Fibroblast of lung (primary cell): ENCODE data around the gene GZMM. TPM values are rescaled to one million over a fixed set of nuclear protein-coding genes. Genes with fewer than 3 reads are reported as not detected.

Experiments
- DNase-seq, 2 donors: peaks; one replicate each; pipeline versions ENCODE4 v3.0.0 to v3.0.0-alpha.2; 2010; ENCODE audit warnings: low read depth in 2 of 2
- H2AFZ ChIP-seq: 2 replicates; pipeline ENCODE4 v1.5.1; 2012; ENCODE audit warnings: low read length, control low read depth, inconsistent platforms
- H3K27ac ChIP-seq: 2 replicates; pipeline ENCODE4 v1.5.1; 2011; ENCODE audit warnings: low read length, control low read depth; ENCODE audit not compliant: insufficient read depth
- H3K27me3 ChIP-seq: 2 replicates; pipeline ENCODE4 v1.5.1; 2011; ENCODE audit warnings: mild to moderate bottlenecking, low read length; ENCODE audit not compliant: control insufficient read depth, insufficient read depth
- H3K36me3 ChIP-seq: 2 replicates; pipeline ENCODE4 v1.5.1; 2011; ENCODE audit warnings: low read length; ENCODE audit not compliant: control insufficient read depth, insufficient read depth
- H3K4me1 ChIP-seq: 2 replicates; pipeline ENCODE4 v1.5.1; 2011; ENCODE audit warnings: low read length; ENCODE audit not compliant: control insufficient read depth, insufficient read depth; ENCODE audit errors: extremely low read depth
- H3K4me2 ChIP-seq: 2 replicates; pipeline ENCODE4 v1.5.1; 2011; ENCODE audit warnings: low read length, control low read depth; ENCODE audit not compliant: insufficient read depth; ENCODE audit errors: extremely low read depth
- H3K4me3 ChIP-seq, 4 experiments: fragments of 200-600 bp in 1 of 4; sonication (generic) in 1 of 4; replicated peaks in 1 of 4; 2 replicates each; pipeline ENCODE4 v1.5.1; 2011 to 2016; ENCODE audit warnings: low read length in 4 of 4, low read depth in 3 of 4, mild to moderate bottlenecking in 3 of 4, control low read depth in 2 of 4, inconsistent platforms in 1 of 4, mixed read lengths in 1 of 4; ENCODE audit not compliant: insufficient read depth in 1 of 4; ENCODE audit errors: control extremely low read depth in 1 of 4
- H3K79me2 ChIP-seq: 2 replicates; pipeline ENCODE4 v1.5.1; 2012; ENCODE audit warnings: mild to moderate bottlenecking, low read length, inconsistent platforms; ENCODE audit not compliant: control insufficient read depth, insufficient read depth
- H3K9ac ChIP-seq: 2 replicates; pipeline ENCODE4 v1.5.1; 2011; ENCODE audit warnings: mild to moderate bottlenecking, low read length, control low read depth; ENCODE audit not compliant: insufficient read depth
- H3K9me3 ChIP-seq: 2 replicates; pipeline ENCODE4 v1.5.1; 2012; ENCODE audit warnings: low read depth, low read length; ENCODE audit not compliant: control insufficient read depth, insufficient read depth
- H4K20me1 ChIP-seq: 2 replicates; pipeline ENCODE4 v1.5.1; 2011; ENCODE audit warnings: low read length; ENCODE audit not compliant: control insufficient read depth, insufficient read depth; ENCODE audit errors: extremely low read depth
- EZH2 ChIP-seq: IDR thresholded peaks from 2 replicates; pipeline ENCODE4 v1.5.1; 2012; ENCODE audit warnings: low read length, control low read depth, mild to moderate bottlenecking; ENCODE audit errors: missing control alignments
- polyA plus RNA-seq, 2 donors: library from polyadenylated mRNA; depleted of rRNA in 1 of 2; stranded (reverse) in 1 of 2; unstranded in 1 of 2; fragments of >200 nt; gene quantifications; 2 replicates each; pipeline ENCODE4 v1.2.1, GENCODE V29; 2011 to 2012; ENCODE audit warnings: missing spikeins in 1 of 2
- total RNA-seq: library from RNA; depleted of rRNA; stranded (reverse); fragments of >200 nt; gene quantifications from 2 replicates; pipeline ENCODE4 v1.2.1, GENCODE V29; 2014
- TF ChIP-seq, protein P1 (sequence below), 2 donors: IDR thresholded peaks in 1 of 2; conservative IDR thresholded peaks in 1 of 2; 1 replicate in 1 of 2; 2 replicates in 1 of 2; pipeline ENCODE4 v1.5.1; 2011 to 2012; ENCODE audit warnings: low read length in 2 of 2, control low read depth in 1 of 2, inconsistent platforms in 1 of 2, low read depth in 1 of 2, mild to moderate bottlenecking in 1 of 2

GZMM gene
- total and polyA plus RNA-seq, 2 donors (not counting 1 experiment from before 2014, with no cell fraction given) = 0.17 to 0.35 TPM

DNA sequence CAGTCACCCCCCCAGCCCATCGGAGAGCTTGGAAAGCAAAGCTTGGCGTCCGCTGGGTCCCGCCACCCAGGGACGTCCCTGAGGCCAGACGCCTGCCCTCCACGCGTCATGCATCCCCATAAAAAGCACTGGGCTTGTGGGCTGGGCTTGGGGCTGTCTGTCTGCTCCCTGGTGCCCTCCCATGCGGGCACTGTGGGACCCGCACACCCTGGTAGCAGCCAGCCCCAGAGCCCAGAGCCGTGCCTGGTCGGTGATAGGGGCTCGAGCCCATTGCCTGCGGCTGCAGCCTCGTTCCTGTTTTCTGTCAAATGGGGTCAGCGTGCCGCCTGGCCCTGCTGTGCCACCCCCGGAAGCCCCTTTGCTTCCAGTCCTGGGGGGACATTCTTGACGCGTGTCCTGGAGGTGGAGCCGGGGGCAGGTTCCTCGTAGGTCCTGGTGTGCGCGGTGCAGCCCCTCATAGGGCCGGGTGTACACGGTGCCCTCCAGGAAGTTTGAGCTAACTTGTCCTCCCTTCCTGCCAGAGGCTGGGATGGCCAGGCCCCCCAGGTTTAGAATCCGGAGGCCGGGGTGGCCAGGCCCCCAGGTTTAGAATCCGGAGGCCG, 4.3 kb upstream of the GZMM start:
- no peak overlapping the region for H3K4me3 ChIP-seq
- TF ChIP-seq, protein P1, sequence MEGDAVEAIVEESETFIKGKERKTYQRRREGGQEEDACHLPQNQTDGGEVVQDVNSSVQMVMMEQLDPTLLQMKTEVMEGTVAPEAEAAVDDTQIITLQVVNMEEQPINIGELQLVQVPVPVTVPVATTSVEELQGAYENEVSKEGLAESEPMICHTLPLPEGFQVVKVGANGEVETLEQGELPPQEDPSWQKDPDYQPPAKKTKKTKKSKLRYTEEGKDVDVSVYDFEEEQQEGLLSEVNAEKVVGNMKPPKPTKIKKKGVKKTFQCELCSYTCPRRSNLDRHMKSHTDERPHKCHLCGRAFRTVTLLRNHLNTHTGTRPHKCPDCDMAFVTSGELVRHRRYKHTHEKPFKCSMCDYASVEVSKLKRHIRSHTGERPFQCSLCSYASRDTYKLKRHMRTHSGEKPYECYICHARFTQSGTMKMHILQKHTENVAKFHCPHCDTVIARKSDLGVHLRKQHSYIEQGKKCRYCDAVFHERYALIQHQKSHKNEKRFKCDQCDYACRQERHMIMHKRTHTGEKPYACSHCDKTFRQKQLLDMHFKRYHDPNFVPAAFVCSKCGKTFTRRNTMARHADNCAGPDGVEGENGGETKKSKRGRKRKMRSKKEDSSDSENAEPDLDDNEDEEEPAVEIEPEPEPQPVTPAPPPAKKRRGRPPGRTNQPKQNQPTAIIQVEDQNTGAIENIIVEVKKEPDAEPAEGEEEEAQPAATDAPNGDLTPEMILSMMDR (conservative IDR thresholded peaks at IDR 0.05 in 1 of 2, IDR thresholded peaks at IDR 0.05 in 1 of 2; ENCODE audit: low read depth in 1 of 2, low read length in 2 of 2) = no peak
- TF ChIP-seq EZH2 = no peak
- H4K20me1 ChIP-seq = no peaks in the 10 kb centered on the region

DNA sequence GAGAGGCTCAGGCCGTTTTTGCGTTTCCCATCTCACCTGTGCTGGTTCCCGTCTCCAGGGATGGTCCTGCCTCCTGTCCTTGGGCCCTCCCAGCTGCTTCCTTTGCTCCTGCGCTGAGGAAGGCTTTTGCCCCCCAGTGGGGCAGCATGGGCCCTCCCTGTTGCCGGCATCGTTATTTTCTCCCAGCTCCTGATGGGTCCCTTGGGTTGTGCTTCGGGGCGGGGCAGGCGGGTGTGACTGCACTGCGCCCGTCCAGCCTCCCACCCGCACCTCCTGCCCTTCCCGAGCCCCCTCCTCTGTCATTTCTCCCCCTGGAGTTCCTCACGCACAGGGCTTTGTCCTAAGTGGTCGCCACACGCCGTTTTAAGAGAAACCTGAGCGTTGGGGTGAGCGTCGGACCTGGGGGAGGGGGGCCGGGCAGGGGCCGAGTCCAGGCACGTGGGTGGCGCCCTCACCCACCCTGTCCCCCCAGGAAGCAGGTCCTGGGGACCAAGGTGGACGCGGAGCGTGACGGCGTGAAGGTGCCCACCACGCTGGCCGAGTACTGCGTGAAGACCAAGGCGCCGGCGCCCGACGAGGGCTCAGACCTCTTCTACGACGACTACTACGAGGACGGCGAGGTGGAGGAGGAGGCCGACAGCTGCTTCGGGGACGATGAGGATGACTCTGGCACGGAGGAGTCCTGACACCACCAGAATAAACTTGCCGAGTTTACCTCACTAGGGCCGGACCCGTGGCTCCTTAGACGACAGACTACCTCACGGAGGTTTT, 2.8 kb upstream of the GZMM start:
- no peak for DNase-seq
- peaks cover 21% of the 10 kb centered on the region for H3K36me3 ChIP-seq

More for the DNA sequence above, 4.3 kb upstream of the GZMM start:
- Histone ChIP-seq H3K79me2 (peaks cover 16% of the 10 kb centered on the region), H3K4me2 (no peak overlapping the region), H3K9ac (no peak overlapping the region), H3K27me3 (no peaks in the 10 kb centered on the region), H2AFZ (no peak overlapping the region), H3K4me1 (no peaks in the 10 kb centered on the region), H3K9me3 (no peaks in the 10 kb centered on the region), H3K36me3 (peaks cover 25% of the 10 kb centered on the region), H3K27ac (no peak overlapping the region)
- DNase-seq = no peak

DNA sequence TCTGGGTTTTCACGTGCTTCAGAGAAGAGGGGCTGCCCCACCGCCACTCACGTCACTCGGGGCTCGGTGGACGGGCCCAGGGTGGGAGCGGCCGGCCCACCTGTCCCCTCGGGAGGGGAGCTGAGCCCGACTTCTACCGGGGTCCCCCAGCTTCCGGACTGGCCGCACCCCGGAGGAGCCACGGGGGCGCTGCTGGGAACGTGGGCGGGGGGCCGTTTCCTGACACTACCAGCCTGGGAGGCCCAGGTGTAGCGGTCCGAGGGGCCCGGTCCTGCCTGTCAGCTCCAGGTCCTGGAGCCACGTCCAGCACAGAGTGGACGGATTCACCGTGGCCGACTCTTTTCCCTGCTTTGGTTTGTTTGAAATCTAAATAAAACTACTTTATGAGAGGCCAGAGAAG, 2.2 kb upstream of the GZMM start:
- Histone ChIP-seq H3K4me2 (no peak overlapping the region), H3K4me1 (no peaks in the 10 kb centered on the region), H3K4me3 (no peak overlapping the region), H3K27me3 (no peaks in the 10 kb centered on the region), H3K27ac (no peak overlapping the region), H3K9me3 (no peaks in the 10 kb centered on the region), H4K20me1 (no peaks in the 10 kb centered on the region), H3K36me3 (peaks cover 17% of the 10 kb centered on the region), H3K9ac (no peak overlapping the region), H2AFZ (no peak overlapping the region), H3K79me2 (no peaks in the 10 kb centered on the region)
- TF ChIP-seq, protein P1 (conservative IDR thresholded peaks at IDR 0.05 in 1 of 2, IDR thresholded peaks at IDR 0.05 in 1 of 2; ENCODE audit: low read depth in 1 of 2, low read length in 2 of 2) = no peak
- no peak for TF ChIP-seq EZH2
- no peak for DNase-seq

More for the DNA sequence above, 2.8 kb upstream of the GZMM start:
- Histone ChIP-seq H3K27ac (no peak overlapping the region), H3K27me3 (no peaks in the 10 kb centered on the region), H3K4me1 (no peaks in the 10 kb centered on the region), H4K20me1 (no peaks in the 10 kb centered on the region), H3K9me3 (no peaks in the 10 kb centered on the region), H3K9ac (no peak overlapping the region), H3K4me3 (no peak overlapping the region), H2AFZ (no peak overlapping the region), H3K4me2 (no peak overlapping the region), H3K79me2 (peaks cover 2% of the 10 kb centered on the region)
- TF ChIP-seq EZH2 = no peak
- TF ChIP-seq, protein P1 (conservative IDR thresholded peaks at IDR 0.05 in 1 of 2, IDR thresholded peaks at IDR 0.05 in 1 of 2; ENCODE audit: low read depth in 1 of 2, low read length in 2 of 2) = no peak
